HG02571 (cell line): ENCODE results near the gene CBX7.

ENCODE experiments used
- ATAC-seq: cut with Tn5 transposase; IDR thresholded peaks from one replicate; pipeline ENCODE4 v1.9.1; 2021; ENCODE audit warnings: mild to moderate bottlenecking, moderate library complexity; ENCODE audit not compliant: unreplicated experiment

Gene CBX7

GRCh38 chr22:39152511-39153219 lies at the start of gene CBX7:
TSS of gene CBX7 (minus strand) at chr22:39152680. CDS start at chr22:39152444, 236 bp downstream.
- peak; percentile 65 for ATAC-seq

- ATAC-seq, result no peak
Measured at GRCh38 chr22:39197578-39197977, 45.1 kb upstream of the CBX7 start.

GRCh38 chr22:39194098-39194497 lies 41.6 kb upstream of the CBX7 start:
- ATAC-seq, result no peak

- ATAC-seq, result no peak
Measured at GRCh38 chr22:39188809-39189208, 36.3 kb upstream of the CBX7 start.

- no peak for ATAC-seq
Measured at GRCh38 chr22:39185601-39186012, 33.1 kb upstream of the CBX7 start.

GRCh38 chr22:39184586-39185577 lies 32.4 kb upstream of the CBX7 start:
- no peak for ATAC-seq

- ATAC-seq, result no peak
Measured at GRCh38 chr22:39183991-39184585, 31.6 kb upstream of the CBX7 start.

- no peak for ATAC-seq
Measured at GRCh38 chr22:39182478-39183030, 30.1 kb upstream of the CBX7 start.

- ATAC-seq, result no peak
Measured at GRCh38 chr22:39181778-39182177, 29.3 kb upstream of the CBX7 start.

GRCh38 chr22:39181356-39181755 lies 28.9 kb upstream of the CBX7 start:
- ATAC-seq, result no peak

GRCh38 chr22:39179841-39180335 lies 27.4 kb upstream of the CBX7 start:
- no peak for ATAC-seq

GRCh38 chr22:39179401-39179827 lies 26.9 kb upstream of the CBX7 start:
- no peak for ATAC-seq

- no peak for ATAC-seq
Measured at GRCh38 chr22:39178206-39179111, 26.0 kb upstream of the CBX7 start.

GRCh38 chr22:39177791-39178190 lies 25.3 kb upstream of the CBX7 start:
- ATAC-seq, result no peak

- ATAC-seq, result no peak
Measured at GRCh38 chr22:39177456-39177775, 24.9 kb upstream of the CBX7 start.

GRCh38 chr22:39176714-39177455 lies 24.4 kb upstream of the CBX7 start:
- ATAC-seq, result no peak

GRCh38 chr22:39176143-39176713 lies 23.7 kb upstream of the CBX7 start:
- no peak for ATAC-seq

GRCh38 chr22:39175353-39176142 lies 23.1 kb upstream of the CBX7 start:
- no peak for ATAC-seq
